Measurements from ENCODE around the gene OR56B4.

GRCh38 chr11:6116638-6117037 lies 9.2 kb downstream of the OR56B4 start:
- no peak for TF ChIP-seq POLR2A (IDR thresholded peaks at IDR 0.05)
- TF ChIP-seq CTCF (IDR thresholded peaks at IDR 0.05): no peak

Data from uterus (tissue), 2 donors.